Heart right ventricle (tissue), 16 donors: ENCODE results near the gene EHMT1. TPM values are rescaled to one million over a fixed set of nuclear protein-coding genes. Genes with fewer than 3 reads are reported as not detected.

Experiments used
- ATAC-seq, 8 donors: fragments of 200-7000 bp; cut with Tn5 transposase; one replicate each; pipeline ENCODE4 v1.9.1; 2020; ENCODE audit warnings: mild to moderate bottlenecking in 8 of 8, moderate library complexity in 8 of 8, moderate number of reproducible peaks in 1 of 8
- DNase-seq, 2 donors: peaks; one replicate each; pipeline ENCODE4 v3.0.0-alpha.2; 2020
- H3K27ac ChIP-seq, 10 donors: fragments of 200-600 bp; sonication (generic) in 2 of 10; one replicate each; pipeline versions ENCODE4 v1.5.0 to v1.8.0; 2020 to 2022; ENCODE audit warnings: mild to moderate bottlenecking in 3 of 10
- H3K27me3 ChIP-seq, 7 donors: fragments of 200-600 bp; one replicate each; pipeline ENCODE4 v1.8.0; 2021 to 2022; ENCODE audit warnings: mild to moderate bottlenecking in 2 of 7
- H3K36me3 ChIP-seq, 9 donors: fragments of 200-600 bp; sonication (generic) in 1 of 9; one replicate each; pipeline versions ENCODE4 v1.5.0 to v1.8.0; 2020 to 2022; ENCODE audit warnings: mild to moderate bottlenecking in 2 of 9
- H3K4me1 ChIP-seq, 9 donors: fragments of 200-600 bp; sonication (generic) in 1 of 9; one replicate each; pipeline versions ENCODE4 v1.5.0 to v1.8.0; 2020 to 2022; ENCODE audit warnings: mild to moderate bottlenecking in 4 of 9
- H3K4me3 ChIP-seq, 10 donors: fragments of 200-600 bp; sonication (generic) in 2 of 10; one replicate each; pipeline versions ENCODE4 v1.5.0 to v1.8.0; 2020 to 2022; ENCODE audit warnings: mild to moderate bottlenecking in 7 of 10, moderate library complexity in 2 of 10
- H3K9me3 ChIP-seq, 11 donors: fragments of 200-600 bp in 10 of 11; sonication (generic) in 2 of 11; one replicate each; pipeline versions ENCODE4 v1.5.0 to v1.8.0; 2013 to 2022; ENCODE audit warnings: mild to moderate bottlenecking in 2 of 11, control low read depth in 1 of 11, moderate library complexity in 1 of 11
- WGBS, 2 donors: extraction: QIAGEN DNeasy Blood & Tissue Kit; methylation state at CpG; one replicate each; pipeline ENCODE4 v1.1.7; 2013; ENCODE audit warnings: inconsistent platforms in 1 of 2; 5-methylcytosine and 5-hydroxymethylcytosine counted together
- intact Hi-C, 10 donors: fragments of 100-400 bp; cut with DNase I; formaldehyde crosslinking; loops; one replicate each; pipeline versions ENCODE4 v1.11.1 to v1.14.2; 2022
- polyA plus RNA-seq, 2 donors: library from polyadenylated mRNA; stranded (reverse); fragments of 200-250 nt; gene quantifications; one replicate each; pipeline ENCODE4 v1.2.3, GENCODE V29; 2013
- total RNA-seq, 10 donors: library from RNA; stranded (reverse); fragmentation: NEBNext Ultra II Directional in 3 of 10; extraction: Animal tissue kit (Norgen Biotek cat#: 25700) in 3 of 10; gene quantifications; one replicate each; pipeline versions ENCODE4 v1.2.1 to v1.2.4, GENCODE V29; 2021 to 2023
- TF ChIP-seq, protein P1 (sequence below), 9 donors: fragments of 200-600 bp; sonication (generic) in 2 of 9; IDR thresholded peaks; one replicate each; pipeline versions ENCODE4 v1.5.0 to v1.8.0; 2021 to 2022; ENCODE audit warnings: antibody characterized with exemption in 9 of 9, mild to moderate bottlenecking in 5 of 9, moderate library complexity in 1 of 9
- donor health status: Arrhythmogenic right ventricular cardiomyopathy.
- donor health status: ischemic (EF 13 %, LVEDD 7.1; RV severe dilation, severe dysfunction).
- donor health status: healthy with polysubstance abuse.
- donor health status: DM: no; HTN: yes; CAD: no.
- donor health status: DM: no; HTN: no; CAD: no.
- donor health status: ischemic (EF 25% LVEDD 6.9; RV normal size, moderate dysfunction).
- donor health status: ischemic (EF 25% LVEDD 5.7; RV mildly dilated, moderate dysfunction).
- donor health status: healthy.
- donor health status: DM: yes; HTN: yes; CAD: no.
- donor health status: Ischemic cardiomyopathy.
- donor health status: ischemic (EF 35%, LVEDD 5.7; RV mildly dilated, moderate dysfunction).
- donor health status: nonischemic (EF 11% LVEDD 7.7; RV severe dilation, severe dysfunction).
- donor health status: DM: yes; HTN: yes; CAD: no.
- donor health status: PGD.
- donor health status: ischemic (EF 29% LVEDD 5.4; RV normal size, mild dysfunction).
- donor health status: nonischemic (EF 23%, LVEDD 6.1; RV moderate dilation, normal function).

The EHMT1 gene
- total and polyA plus RNA-seq, 12 donors, result 19.6 to 45.1 (median 31.1) TPM

DNA sequence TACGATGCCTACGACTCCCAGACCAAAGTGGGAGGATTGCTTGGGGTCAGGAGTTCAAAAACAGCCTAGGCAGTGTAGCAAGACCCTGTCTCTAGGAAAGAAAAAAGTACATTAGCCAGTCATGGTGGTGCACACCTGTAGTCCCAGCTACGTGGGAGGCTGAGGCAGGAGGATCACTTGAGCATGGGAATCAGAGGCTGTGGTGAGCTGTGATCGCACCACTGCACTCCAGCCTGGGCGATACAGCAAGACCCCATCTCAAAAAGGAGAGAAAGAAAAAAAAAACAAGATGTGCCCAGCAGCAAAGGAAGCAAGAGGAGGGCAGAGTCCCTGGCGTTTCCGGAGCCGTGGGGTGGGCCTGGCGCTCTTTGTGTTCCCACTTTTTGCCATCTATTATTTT lies 179.3 kb downstream of the EHMT1 start:
- WGBS, 2 donors, result 98% methylated on average over 9 of the region's 9 CpGs
- H3K36me3 ChIP-seq, result peaks cover 0 to 99% (median 42%) of the 10 kb centered on the region in 9 donors
- H3K9me3 ChIP-seq, result no peaks in the 10 kb centered on the region

DNA sequence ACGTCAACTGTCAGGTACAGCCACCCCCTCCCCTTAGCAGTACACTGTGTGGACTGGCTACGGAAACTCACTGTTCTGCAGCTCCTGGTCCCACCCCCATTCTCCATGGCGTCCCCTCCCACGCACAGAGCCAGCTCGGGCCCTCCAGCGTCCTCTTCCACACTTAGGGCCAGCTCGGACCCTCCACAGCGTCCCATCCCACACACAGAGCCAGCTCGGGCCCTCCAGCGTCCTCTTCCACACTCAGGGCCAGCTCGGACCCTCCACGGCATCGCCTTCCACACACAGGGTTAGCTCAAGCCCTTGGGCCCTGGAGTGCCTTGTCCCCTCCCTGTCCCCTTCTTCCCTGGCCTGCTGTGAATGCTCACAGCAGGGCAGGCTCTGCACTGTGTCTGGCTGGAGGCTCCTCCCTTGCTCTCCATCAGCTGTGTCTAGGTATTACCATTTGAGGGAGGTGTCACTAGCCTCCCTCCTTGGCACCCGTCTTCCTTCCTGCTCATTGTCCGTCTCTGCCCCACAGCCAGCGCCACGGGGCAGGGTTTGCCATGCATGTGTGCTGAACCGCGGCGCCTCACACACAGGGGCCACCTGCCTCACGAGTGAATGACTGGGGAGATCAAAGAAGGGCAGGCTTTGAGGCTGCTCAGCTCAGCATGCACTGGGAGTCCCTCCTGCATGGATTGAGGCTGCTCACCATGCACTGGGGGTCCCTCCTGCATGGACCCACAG lies 180.3 kb downstream of the EHMT1 start:
- no peak for DNase-seq
- intact Hi-C loops, result no loop called here
- TF ChIP-seq, protein P1, sequence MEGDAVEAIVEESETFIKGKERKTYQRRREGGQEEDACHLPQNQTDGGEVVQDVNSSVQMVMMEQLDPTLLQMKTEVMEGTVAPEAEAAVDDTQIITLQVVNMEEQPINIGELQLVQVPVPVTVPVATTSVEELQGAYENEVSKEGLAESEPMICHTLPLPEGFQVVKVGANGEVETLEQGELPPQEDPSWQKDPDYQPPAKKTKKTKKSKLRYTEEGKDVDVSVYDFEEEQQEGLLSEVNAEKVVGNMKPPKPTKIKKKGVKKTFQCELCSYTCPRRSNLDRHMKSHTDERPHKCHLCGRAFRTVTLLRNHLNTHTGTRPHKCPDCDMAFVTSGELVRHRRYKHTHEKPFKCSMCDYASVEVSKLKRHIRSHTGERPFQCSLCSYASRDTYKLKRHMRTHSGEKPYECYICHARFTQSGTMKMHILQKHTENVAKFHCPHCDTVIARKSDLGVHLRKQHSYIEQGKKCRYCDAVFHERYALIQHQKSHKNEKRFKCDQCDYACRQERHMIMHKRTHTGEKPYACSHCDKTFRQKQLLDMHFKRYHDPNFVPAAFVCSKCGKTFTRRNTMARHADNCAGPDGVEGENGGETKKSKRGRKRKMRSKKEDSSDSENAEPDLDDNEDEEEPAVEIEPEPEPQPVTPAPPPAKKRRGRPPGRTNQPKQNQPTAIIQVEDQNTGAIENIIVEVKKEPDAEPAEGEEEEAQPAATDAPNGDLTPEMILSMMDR (IDR thresholded peaks at IDR 0.05), result no peak
- Histone ChIP-seq H3K4me3 (no peak overlapping the region), H3K9me3 (no peaks in the 10 kb centered on the region), H3K36me3 (peaks cover 0 to 99% (median 43%) of the 10 kb centered on the region in 9 donors), H3K27ac (no peak overlapping the region), H3K27me3 (no peaks in the 10 kb centered on the region), H3K4me1 (no peaks in the 10 kb centered on the region)
- WGBS, 2 donors, result 91 to 92% methylated on average over 21 of the region's 21 CpGs
- ATAC-seq, result peak in 1 of 8 donors; percentile 17

More for the DNA sequence above, 179.3 kb downstream of the EHMT1 start:
- TF ChIP-seq, protein P1 (IDR thresholded peaks at IDR 0.05), result no peak
- Histone ChIP-seq H3K27ac (no peak overlapping the region), H3K27me3 (no peaks in the 10 kb centered on the region), H3K4me3 (no peak overlapping the region), H3K4me1 (no peaks in the 10 kb centered on the region)
- intact Hi-C loops, result no loop called here
- no peak for DNase-seq
- no peak for ATAC-seq

DNA sequence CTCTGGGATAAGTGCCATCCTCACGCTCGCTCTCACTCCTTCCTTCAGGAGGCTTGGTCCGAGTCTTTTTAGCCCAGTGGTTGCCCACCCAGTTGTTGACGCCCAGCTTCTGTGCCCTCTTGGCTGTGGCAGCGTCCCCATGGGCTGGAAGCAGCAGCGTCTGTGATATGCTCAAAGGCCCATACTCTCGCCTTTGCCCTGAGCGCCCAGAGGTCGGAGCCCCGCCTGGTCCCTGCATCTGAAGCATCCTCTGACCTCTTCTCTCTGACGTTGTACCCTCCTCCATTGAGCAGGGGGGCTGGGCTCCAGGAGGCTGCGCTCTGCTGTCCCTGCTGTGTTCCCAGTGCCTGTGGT lies 180.8 kb downstream of the EHMT1 start:
- H3K27ac ChIP-seq, result no peak overlapping the region
- TF ChIP-seq, protein P1 (IDR thresholded peaks at IDR 0.05), result no peak
- no peak for ATAC-seq
- no peaks in the 10 kb centered on the region for H3K27me3 ChIP-seq
- intact Hi-C loops, result no loop called here
- H3K36me3 ChIP-seq, result peaks cover 0 to 97% (median 43%) of the 10 kb centered on the region in 9 donors
- WGBS, 2 donors, result 92 to 93% methylated on average over 12 of the region's 12 CpGs
- no peaks in the 10 kb centered on the region for H3K4me1 ChIP-seq
- H3K4me3 ChIP-seq, result no peak overlapping the region
- no peaks in the 10 kb centered on the region for H3K9me3 ChIP-seq
- no peak for DNase-seq

DNA sequence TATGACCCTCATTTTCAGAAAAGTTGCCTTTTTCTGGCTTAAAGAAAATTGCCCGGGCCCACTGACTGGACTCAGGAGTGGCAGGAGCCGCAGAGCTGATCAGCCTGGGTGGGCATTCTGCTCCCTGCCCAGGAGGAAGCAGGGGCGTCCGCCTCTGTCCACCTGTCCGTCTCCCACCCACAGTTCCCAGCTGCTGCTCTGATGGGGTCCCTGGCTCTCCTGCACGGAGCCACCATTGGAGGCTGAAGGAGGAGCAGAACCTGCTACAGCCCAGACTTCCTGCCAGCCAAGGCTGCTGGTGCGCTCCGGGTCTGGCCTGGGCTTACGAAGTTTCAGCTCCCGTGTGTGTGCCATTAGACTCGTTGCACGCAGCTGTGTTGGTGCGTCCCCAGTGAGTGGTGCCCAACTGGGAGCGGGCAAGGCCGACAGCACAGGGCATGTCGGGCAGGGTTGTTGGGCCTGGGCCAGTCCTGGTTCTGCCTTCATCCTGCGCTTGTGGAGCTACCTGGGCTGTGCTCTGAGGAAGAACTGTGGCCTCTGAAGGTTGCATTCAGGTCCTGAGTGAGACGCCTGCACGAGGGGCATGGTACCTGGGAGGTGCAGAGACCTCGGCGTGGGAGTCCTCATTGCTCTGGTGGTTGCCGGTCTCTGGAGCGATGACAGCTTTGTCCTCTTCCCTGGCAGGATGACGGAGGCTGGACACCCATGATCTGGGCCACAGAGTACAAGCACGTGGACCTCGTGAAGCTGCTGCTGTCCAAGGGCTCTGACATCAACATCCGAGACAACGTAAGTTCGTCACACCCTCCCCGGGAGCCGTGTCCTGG lies 181.6 kb downstream of the EHMT1 start:
- no peaks in the 10 kb centered on the region for H3K27me3 ChIP-seq
- TF ChIP-seq, protein P1 (IDR thresholded peaks at IDR 0.05), result no peak
- WGBS, 2 donors, result 92 to 93% methylated on average over 31 of the region's 31 CpGs
- peak in 1 of 8 donors; percentile 15 for ATAC-seq
- DNase-seq, result no peak
- H3K4me3 ChIP-seq, result no peak overlapping the region
- H3K9me3 ChIP-seq, result no peaks in the 10 kb centered on the region
- no peak overlapping the region for H3K27ac ChIP-seq
- intact Hi-C loops, result no loop called here
- H3K4me1 ChIP-seq, result no peaks in the 10 kb centered on the region
- H3K36me3 ChIP-seq, result peaks cover 0 to 93% (median 36%) of the 10 kb centered on the region in 9 donors
